Neutrophil (primary cell): ENCODE data around the gene SMIM8.
"Not testable (repeated sequence)": the region's sequence is repeated elsewhere in the genome, so short reads cannot be mapped to it uniquely, and the experiment has no call there.

ENCODE experiments used
- H3K27ac ChIP-seq: fragments of 200-600 bp; sonication (generic); 2 replicates; pipeline ENCODE4 v1.5.1; 2016; ENCODE audit warnings: mild to moderate bottlenecking, moderate library complexity
- H3K27me3 ChIP-seq: fragments of 200-600 bp; sonication (generic); 2 replicates; pipeline ENCODE4 v1.6.0; 2016; ENCODE audit warnings: mild to moderate bottlenecking
- H3K36me3 ChIP-seq: fragments of 200-600 bp; sonication (generic); 2 replicates; pipeline ENCODE4 v1.5.1; 2017
- H3K4me1 ChIP-seq, 2 experiments: fragments of 200-600 bp in 1 of 2; sonication (generic) in 1 of 2; 1 replicate in 1 of 2; 2 replicates in 1 of 2; pipeline versions ENCODE4 v1.5.1 to v1.6.1; 2013 to 2016; ENCODE audit warnings: low read depth in 1 of 2, low read length in 1 of 2, mild to moderate bottlenecking in 1 of 2, moderate library complexity in 1 of 2; ENCODE audit not compliant: control insufficient read depth in 1 of 2, insufficient read depth in 1 of 2
- H3K4me3 ChIP-seq, 2 experiments: fragments of 200-600 bp in 1 of 2; sonication (generic) in 1 of 2; 1 replicate in 1 of 2; 2 replicates in 1 of 2; pipeline ENCODE4 v1.5.1; 2013 to 2016; ENCODE audit warnings: low read depth in 1 of 2, low read length in 1 of 2, mild to moderate bottlenecking in 1 of 2, moderate library complexity in 1 of 2
- H3K9me3 ChIP-seq: fragments of 200-600 bp; sonication (generic); 2 replicates; pipeline ENCODE4 v1.5.1; 2016
- CTCF ChIP-seq: fragments of 200-600 bp; sonication (generic); IDR thresholded peaks from 2 replicates; pipeline ENCODE4 v1.5.1; 2016; ENCODE audit warnings: antibody characterized with exemption

The SMIM8 gene

DNA sequence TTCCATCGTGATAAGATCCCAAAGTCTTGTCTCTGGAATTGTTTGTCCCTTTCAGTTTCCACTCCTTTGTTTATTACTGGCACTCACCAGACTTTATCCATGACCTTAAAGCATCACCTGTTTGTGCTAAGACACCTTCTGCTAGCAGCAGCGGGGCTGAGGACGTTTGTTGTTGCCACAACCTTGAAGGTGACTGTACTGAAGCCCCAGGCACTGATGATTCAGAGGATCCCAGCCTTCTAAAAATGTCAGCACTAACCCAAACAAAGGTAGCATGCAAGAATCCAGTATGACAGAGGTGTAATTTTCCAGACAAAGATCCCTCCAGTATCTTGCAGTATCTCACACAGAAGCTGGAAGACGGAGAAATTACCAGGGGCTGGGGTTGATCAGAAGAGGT is 28.9 kb upstream of the SMIM8 start:
- Histone ChIP-seq H3K9me3 (no peaks in the 10 kb centered on the region), H3K27me3 (no peaks in the 10 kb centered on the region), H3K36me3 (no peaks in the 10 kb centered on the region), H3K4me1 (peaks cover 28 to 42% of the 10 kb centered on the region in 2 experiments), H3K27ac (no peak overlapping the region), H3K4me3 (no peak overlapping the region)
- no peak for TF ChIP-seq CTCF

GRCh38 chr6:87297119-87297518 is 25.3 kb upstream of the SMIM8 start:
- Histone ChIP-seq H3K9me3 (no peaks in the 10 kb centered on the region), H3K36me3 (no peaks in the 10 kb centered on the region), H3K27me3 (peaks cover 10% of the 10 kb centered on the region), H3K4me3 (no peak overlapping the region), H3K4me1 (peaks cover 7 to 20% of the 10 kb centered on the region in 2 experiments), H3K27ac (no peak overlapping the region)
- TF ChIP-seq CTCF, result no peak

- H3K4me1 ChIP-seq, H3K36me3 ChIP-seq, H3K4me3 ChIP-seq, H3K27ac ChIP-seq, H3K9me3 ChIP-seq, H3K27me3 ChIP-seq: not testable (repeated sequence)
These were observed 21.1 kb upstream of the SMIM8 start for GRCh38 chr6:87301277-87301676.

DNA sequence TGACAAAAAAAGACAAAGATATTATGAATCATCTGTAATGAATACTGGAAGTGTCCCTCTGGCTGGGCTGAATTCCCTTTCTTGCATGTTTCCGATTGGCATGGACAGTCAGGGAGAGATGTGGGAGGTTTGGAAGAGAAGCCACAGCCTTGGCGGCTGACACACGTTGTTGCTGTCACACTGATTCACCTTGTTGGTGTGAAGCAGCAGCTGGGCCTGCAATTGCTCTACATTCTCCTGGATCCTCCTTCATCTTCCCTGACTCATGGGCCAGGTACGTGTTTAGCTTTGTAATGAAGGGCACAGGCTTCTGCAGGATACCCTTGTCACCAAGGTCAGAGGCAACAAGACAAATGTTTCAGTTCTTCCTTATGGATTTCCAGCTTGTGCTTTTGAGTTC is 13.4 kb upstream of the SMIM8 start:
- H3K9me3 ChIP-seq, result no peaks in the 10 kb centered on the region
- H3K27me3 ChIP-seq, result peaks cover 45% of the 10 kb centered on the region
- H3K36me3 ChIP-seq, result no peaks in the 10 kb centered on the region
- no peak overlapping the region for H3K4me3 ChIP-seq
- no peak overlapping the region for H3K27ac ChIP-seq
- no peaks in the 10 kb centered on the region for H3K4me1 ChIP-seq
- no peak for TF ChIP-seq CTCF

- TF ChIP-seq CTCF, result no peak
- Histone ChIP-seq H3K4me3 (no peak overlapping the region), H3K4me1 (no peaks in the 10 kb centered on the region), H3K27ac (no peak overlapping the region), H3K27me3 (peaks cover 53% of the 10 kb centered on the region), H3K9me3 (no peaks in the 10 kb centered on the region), H3K36me3 (no peaks in the 10 kb centered on the region)
These were observed 9.5 kb upstream of the SMIM8 start for GRCh38 chr6:87312860-87313259.

- H3K36me3 ChIP-seq, result no peaks in the 10 kb centered on the region
- no peak for TF ChIP-seq CTCF
- peaks cover 41% of the 10 kb centered on the region for H3K27me3 ChIP-seq
- H3K4me1 ChIP-seq, result no peaks in the 10 kb centered on the region
- H3K4me3 ChIP-seq, result no peak overlapping the region
- H3K27ac ChIP-seq, result no peak overlapping the region
- H3K9me3 ChIP-seq, result no peaks in the 10 kb centered on the region
These were observed 7.3 kb upstream of the SMIM8 start for GRCh38 chr6:87315071-87315470.
